HepG2 (cell line): Measurements from ENCODE around the gene GPS2. TPM values are rescaled to one million over a fixed set of nuclear protein-coding genes. Genes with fewer than 3 reads are reported as not detected.

Experiments
- BORCS8-MEF2B ChIP-seq: sonication (generic); formaldehyde crosslinking; IDR thresholded peaks from 2 replicates; pipeline ENCODE4 v1.8.0; 2022; ENCODE audit warnings: mild to moderate bottlenecking, missing genetic modification reagents
- GABPA ChIP-seq, 2 experiments: IDR thresholded peaks; 2 replicates each; pipeline ENCODE4 v1.6.1; 2011 to 2016; ENCODE audit warnings: low read depth in 2 of 2, low read length in 1 of 2, missing biosample characterization in 1 of 2, missing genetic modification characterization in 1 of 2
- MED1 ChIP-seq: sonication (generic); formaldehyde crosslinking; IDR thresholded peaks from 2 replicates; pipeline ENCODE4 v1.4.0; 2020; ENCODE audit warnings: missing genetic modification reagents
- ZFP91 ChIP-seq: sonication (generic); formaldehyde crosslinking; IDR thresholded peaks from 2 replicates; pipeline ENCODE4 v1.9.0; 2022; ENCODE audit warnings: missing genetic modification reagents, mild to moderate bottlenecking, borderline replicate concordance
- ZNF180 ChIP-seq: sonication (generic); formaldehyde crosslinking; IDR thresholded peaks from 2 replicates; pipeline ENCODE4 v1.4.0; 2020; ENCODE audit warnings: low read depth, missing genetic modification reagents, borderline replicate concordance
- ZNF747 ChIP-seq: sonication (generic); formaldehyde crosslinking; IDR thresholded peaks from 2 replicates; pipeline ENCODE4 v1.8.1; 2023; ENCODE audit warnings: missing genetic modification reagents, mild to moderate bottlenecking, borderline replicate concordance
- polyA plus RNA-seq, 8 experiments: library from polyadenylated mRNA; depleted of rRNA in 3 of 8; stranded (reverse) in 7 of 8; unstranded in 1 of 8; fragments of >200 nt; fragmentation: Illumina TruSeq in 4 of 8; extraction: Trizol in 4 of 8; gene quantifications; 2 replicates each; pipeline versions ENCODE4 v1.2.1 to v1.2.3, GENCODE V29; 2011 to 2016; ENCODE audit warnings: low read depth in 4 of 8, missing spikeins in 1 of 8, mixed read lengths in 1 of 8; ENCODE audit not compliant: insufficient read depth in 1 of 8
- total RNA-seq, 5 experiments: library from RNA; depleted of rRNA; stranded (reverse); fragments of >200 nt; fragmentation: Illumina TruSeq; extraction: Trizol; gene quantifications; 2 replicates each; pipeline ENCODE4 v1.2.3, GENCODE V29; 2016; ENCODE audit warnings: low read depth in 1 of 5
- TF ChIP-seq, protein P1 (sequence below): sonication (generic); formaldehyde crosslinking; IDR thresholded peaks from 2 replicates; pipeline ENCODE4 v1.5.0; 2020; ENCODE audit warnings: mild to moderate bottlenecking, missing genetic modification reagents
- TF ChIP-seq, protein P2 (sequence below): sonication (generic); formaldehyde crosslinking; IDR thresholded peaks from 2 replicates; pipeline ENCODE4 v1.4.0; 2020; ENCODE audit warnings: missing genetic modification reagents
- TF ChIP-seq, protein P3 (sequence below): sonication (generic); formaldehyde crosslinking; IDR thresholded peaks from 2 replicates; pipeline ENCODE4 v1.4.0; 2020; ENCODE audit warnings: low read depth, mild to moderate bottlenecking, missing genetic modification reagents
- TF ChIP-seq, protein P4 (sequence below): sonication (generic); formaldehyde crosslinking; IDR thresholded peaks from 2 replicates; pipeline ENCODE4 v1.4.0; 2020; ENCODE audit warnings: missing genetic modification reagents

GPS2 gene
- total and polyA plus RNA-seq, 2 of the 13 experiments (the other 11 are each of a cell fraction or from before 2014, with no cell fraction given), result 58.0 to 59.4 TPM

- TF ChIP-seq ZNF747 (CRISPR knock-in tag), result peak; percentile 65
- TF ChIP-seq, protein P1, sequence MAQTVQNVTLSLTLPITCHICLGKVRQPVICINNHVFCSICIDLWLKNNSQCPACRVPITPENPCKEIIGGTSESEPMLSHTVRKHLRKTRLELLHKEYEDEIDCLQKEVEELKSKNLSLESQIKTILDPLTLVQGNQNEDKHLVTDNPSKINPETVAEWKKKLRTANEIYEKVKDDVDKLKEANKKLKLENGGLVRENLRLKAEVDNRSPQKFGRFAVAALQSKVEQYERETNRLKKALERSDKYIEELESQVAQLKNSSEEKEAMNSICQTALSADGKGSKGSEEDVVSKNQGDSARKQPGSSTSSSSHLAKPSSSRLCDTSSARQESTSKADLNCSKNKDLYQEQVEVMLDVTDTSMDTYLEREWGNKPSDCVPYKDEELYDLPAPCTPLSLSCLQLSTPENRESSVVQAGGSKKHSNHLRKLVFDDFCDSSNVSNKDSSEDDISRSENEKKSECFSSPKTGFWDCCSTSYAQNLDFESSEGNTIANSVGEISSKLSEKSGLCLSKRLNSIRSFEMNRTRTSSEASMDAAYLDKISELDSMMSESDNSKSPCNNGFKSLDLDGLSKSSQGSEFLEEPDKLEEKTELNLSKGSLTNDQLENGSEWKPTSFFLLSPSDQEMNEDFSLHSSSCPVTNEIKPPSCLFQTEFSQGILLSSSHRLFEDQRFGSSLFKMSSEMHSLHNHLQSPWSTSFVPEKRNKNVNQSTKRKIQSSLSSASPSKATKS (CRISPR knock-in tag), result no peak
- TF ChIP-seq, protein P2, sequence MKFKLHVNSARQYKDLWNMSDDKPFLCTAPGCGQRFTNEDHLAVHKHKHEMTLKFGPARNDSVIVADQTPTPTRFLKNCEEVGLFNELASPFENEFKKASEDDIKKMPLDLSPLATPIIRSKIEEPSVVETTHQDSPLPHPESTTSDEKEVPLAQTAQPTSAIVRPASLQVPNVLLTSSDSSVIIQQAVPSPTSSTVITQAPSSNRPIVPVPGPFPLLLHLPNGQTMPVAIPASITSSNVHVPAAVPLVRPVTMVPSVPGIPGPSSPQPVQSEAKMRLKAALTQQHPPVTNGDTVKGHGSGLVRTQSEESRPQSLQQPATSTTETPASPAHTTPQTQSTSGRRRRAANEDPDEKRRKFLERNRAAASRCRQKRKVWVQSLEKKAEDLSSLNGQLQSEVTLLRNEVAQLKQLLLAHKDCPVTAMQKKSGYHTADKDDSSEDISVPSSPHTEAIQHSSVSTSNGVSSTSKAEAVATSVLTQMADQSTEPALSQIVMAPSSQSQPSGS (CRISPR knock-in tag), result peak; percentile 86
- peak; percentile 97 for TF ChIP-seq GABPA (IDR thresholded peaks at IDR 0.05; ENCODE audit: low read depth, low read length)
- TF ChIP-seq GABPA (CRISPR knock-in tag; IDR thresholded peaks at IDR 0.05; ENCODE audit: low read depth), result peak; percentile 94
- peak; percentile 68 for TF ChIP-seq ZFP91 (CRISPR knock-in tag)
- TF ChIP-seq ZNF180 (CRISPR knock-in tag), result no peak
- TF ChIP-seq, protein P3, sequence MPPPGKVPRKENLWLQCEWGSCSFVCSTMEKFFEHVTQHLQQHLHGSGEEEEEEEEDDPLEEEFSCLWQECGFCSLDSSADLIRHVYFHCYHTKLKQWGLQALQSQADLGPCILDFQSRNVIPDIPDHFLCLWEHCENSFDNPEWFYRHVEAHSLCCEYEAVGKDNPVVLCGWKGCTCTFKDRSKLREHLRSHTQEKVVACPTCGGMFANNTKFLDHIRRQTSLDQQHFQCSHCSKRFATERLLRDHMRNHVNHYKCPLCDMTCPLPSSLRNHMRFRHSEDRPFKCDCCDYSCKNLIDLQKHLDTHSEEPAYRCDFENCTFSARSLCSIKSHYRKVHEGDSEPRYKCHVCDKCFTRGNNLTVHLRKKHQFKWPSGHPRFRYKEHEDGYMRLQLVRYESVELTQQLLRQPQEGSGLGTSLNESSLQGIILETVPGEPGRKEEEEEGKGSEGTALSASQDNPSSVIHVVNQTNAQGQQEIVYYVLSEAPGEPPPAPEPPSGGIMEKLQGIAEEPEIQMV (CRISPR knock-in tag), result peak; percentile 65; the same call in 1 of the 2 replicates
- TF ChIP-seq MED1 (CRISPR knock-in tag), result peak; percentile 83
- TF ChIP-seq, protein P4, sequence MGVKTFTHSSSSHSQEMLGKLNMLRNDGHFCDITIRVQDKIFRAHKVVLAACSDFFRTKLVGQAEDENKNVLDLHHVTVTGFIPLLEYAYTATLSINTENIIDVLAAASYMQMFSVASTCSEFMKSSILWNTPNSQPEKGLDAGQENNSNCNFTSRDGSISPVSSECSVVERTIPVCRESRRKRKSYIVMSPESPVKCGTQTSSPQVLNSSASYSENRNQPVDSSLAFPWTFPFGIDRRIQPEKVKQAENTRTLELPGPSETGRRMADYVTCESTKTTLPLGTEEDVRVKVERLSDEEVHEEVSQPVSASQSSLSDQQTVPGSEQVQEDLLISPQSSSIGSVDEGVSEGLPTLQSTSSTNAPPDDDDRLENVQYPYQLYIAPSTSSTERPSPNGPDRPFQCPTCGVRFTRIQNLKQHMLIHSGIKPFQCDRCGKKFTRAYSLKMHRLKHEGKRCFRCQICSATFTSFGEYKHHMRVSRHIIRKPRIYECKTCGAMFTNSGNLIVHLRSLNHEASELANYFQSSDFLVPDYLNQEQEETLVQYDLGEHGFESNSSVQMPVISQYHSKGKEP (CRISPR knock-in tag), result no peak
- TF ChIP-seq BORCS8-MEF2B (CRISPR knock-in tag), result peak; percentile 89
Measured at GRCh38 chr17:7314719-7315569, at the start of gene GPS2 (continued).
